Esophagus squamous epithelium (tissue), 5 donors: Measurements from ENCODE around the gene SLC9A6. TPM values are rescaled to one million over a fixed set of nuclear protein-coding genes. Genes with fewer than 3 reads are reported as not detected.
"Not testable (repeated sequence)": the region's sequence is repeated elsewhere in the genome, so short reads cannot be mapped to it uniquely, and the experiment has no call there.

Source experiments
- DNase-seq: peaks from one replicate; lab custom pipeline; 2025; lab: John Stamatoyannopoulos, UW
- H3K27ac ChIP-seq, 4 donors: fragments of 200-600 bp; sonication (generic); one replicate each; pipeline ENCODE4 v1.5.1; 2016 to 2019; ENCODE audit warnings: mild to moderate bottlenecking in 1 of 4
- H3K27me3 ChIP-seq, 4 donors: fragments of 200-600 bp; sonication (generic); 1 replicate in 3 of 4; 2 replicates in 1 of 4; pipeline versions ENCODE4 v1.5.1 to v1.6.0; 2017 to 2021; ENCODE audit warnings: antibody characterized with exemption in 1 of 4
- H3K36me3 ChIP-seq, 3 donors: fragments of 200-600 bp; sonication (generic); one replicate each; pipeline ENCODE4 v1.5.1; 2016 to 2019
- H3K4me1 ChIP-seq, 3 donors: fragments of 200-600 bp; sonication (generic); one replicate each; pipeline ENCODE4 v1.5.1; 2017 to 2019
- H3K4me3 ChIP-seq, 4 donors: fragments of 200-600 bp; sonication (generic); 1 replicate in 3 of 4; 2 replicates in 1 of 4; pipeline ENCODE4 v1.5.1; 2016 to 2019; ENCODE audit warnings: mild to moderate bottlenecking in 2 of 4, moderate library complexity in 1 of 4
- H3K9me3 ChIP-seq, 3 donors: fragments of 200-600 bp; sonication (generic); one replicate each; pipeline ENCODE4 v1.5.1; 2016 to 2019
- CTCF ChIP-seq, 6 experiments: fragments of 450-650 bp in 4 of 6; fragments of 200-600 bp in 2 of 6; sonication (generic) in 2 of 6; IDR thresholded peaks; one replicate each; pipeline ENCODE4 v1.5.1; 2016 to 2019; ENCODE audit warnings: antibody characterized with exemption in 6 of 6, mild to moderate bottlenecking in 4 of 6, moderate library complexity in 4 of 6
- POLR2A ChIP-seq, 4 donors: fragments of 450-650 bp; IDR thresholded peaks; one replicate each; pipeline ENCODE4 v1.6.1; 2017; ENCODE audit warnings: antibody characterized with exemption in 4 of 4, mild to moderate bottlenecking in 4 of 4, moderate library complexity in 3 of 4
- WGBS, 2 donors: methylation state at CpG; one replicate each; pipeline ENCODE4 v1.1.5; 2018; 5-methylcytosine and 5-hydroxymethylcytosine counted together
- intact Hi-C: fragments of 100-400 bp; cut with DNase I; formaldehyde crosslinking; loops from one replicate; pipeline ENCODE4 v1.15.0; 2022
- total RNA-seq, 4 donors: library from RNA; depleted of rRNA; stranded (reverse); fragments of >200 nt; gene quantifications; one replicate each; pipeline ENCODE4 v1.1.0, GENCODE V29; 2016
- donor health status: DM: yes; HTN: yes; CAD: no.

The SLC9A6 gene
- total RNA-seq, 4 donors from 2014 or later: 12.8 to 22.0 (median 13.1) TPM

GRCh38 chrX:136076942-136077341, 91.7 kb downstream of the SLC9A6 start:
- Histone ChIP-seq H3K27ac (no peak overlapping the region), H3K27me3 (no peaks in the 10 kb centered on the region), H3K4me1 (no peaks in the 10 kb centered on the region), H3K36me3 (no peaks in the 10 kb centered on the region), H3K9me3 (no peaks in the 10 kb centered on the region), H3K4me3 (no peak overlapping the region)
- TF ChIP-seq POLR2A (IDR thresholded peaks at IDR 0.05): no peak
- TF ChIP-seq CTCF (IDR thresholded peaks at IDR 0.05): no peak
- intact Hi-C loops: no loop called here
- WGBS, 2 donors: 52 to 59% methylated on average over 5 of the region's 5 CpGs
- no peak for DNase-seq

- Histone ChIP-seq H3K27ac (no peak overlapping the region), H3K27me3 (no peaks in the 10 kb centered on the region), H3K36me3 (no peaks in the 10 kb centered on the region), H3K4me3 (no peak overlapping the region), H3K4me1 (no peaks in the 10 kb centered on the region), H3K9me3 (no peaks in the 10 kb centered on the region)
- no peak for DNase-seq
- intact Hi-C loops: no loop called here
- no peak for TF ChIP-seq CTCF (IDR thresholded peaks at IDR 0.05)
- no peak for TF ChIP-seq POLR2A (IDR thresholded peaks at IDR 0.05)
Observed at GRCh38 chrX:136080766-136081165, 95.5 kb downstream of the SLC9A6 start.

GRCh38 chrX:136086521-136086920, 101.3 kb downstream of the SLC9A6 start:
- Histone ChIP-seq H3K27ac (no peak overlapping the region), H3K4me1 (no peaks in the 10 kb centered on the region), H3K36me3 (no peaks in the 10 kb centered on the region), H3K27me3 (no peaks in the 10 kb centered on the region), H3K4me3 (no peak overlapping the region), H3K9me3 (no peaks in the 10 kb centered on the region)
- no peak for DNase-seq
- TF ChIP-seq POLR2A (IDR thresholded peaks at IDR 0.05) (no peak), CTCF (IDR thresholded peaks at IDR 0.05) (no peak)
- intact Hi-C loops: no loop called here
- 96 to 97% methylated on average over 2 of the region's 2 CpGs for WGBS, 2 donors

- H3K9me3 ChIP-seq, intact Hi-C loops, H3K4me1 ChIP-seq, H3K27ac ChIP-seq, H3K27me3 ChIP-seq, DNase-seq, H3K36me3 ChIP-seq, H3K4me3 ChIP-seq: not testable (repeated sequence)
- WGBS, 2 donors: 93% methylated on average over 6 of the region's 6 CpGs; no CpG with 5 or more reads in 1 of the 2 donors
Observed at GRCh38 chrX:136091898-136092297, 106.7 kb downstream of the SLC9A6 start.

GRCh38 chrX:136094962-136095361, 109.7 kb downstream of the SLC9A6 start:
- Histone ChIP-seq H3K27me3 (no peaks in the 10 kb centered on the region), H3K9me3 (no peaks in the 10 kb centered on the region), H3K27ac (no peak overlapping the region), H3K36me3 (no peaks in the 10 kb centered on the region), H3K4me3 (no peak overlapping the region), H3K4me1 (no peaks in the 10 kb centered on the region)
- 65 to 75% methylated on average over 3 of the region's 3 CpGs for WGBS, 2 donors
- intact Hi-C loops: no loop called here
- no peak for DNase-seq
- TF ChIP-seq CTCF (IDR thresholded peaks at IDR 0.05): no peak
- no peak for TF ChIP-seq POLR2A (IDR thresholded peaks at IDR 0.05)

Other genes with a start within 250 kb of the SLC9A6 start
- gene CT45A3, start 217.2 kb upstream of the SLC9A6 start, total RNA-seq: not detected
- gene CT45A5, start 199.9 kb upstream of the SLC9A6 start, total RNA-seq: not detected
- not detected for gene CT45A6, start 182.6 kb upstream of the SLC9A6 start, total RNA-seq
- not detected for gene CT45A2, start 165.4 kb upstream of the SLC9A6 start, total RNA-seq
- gene CT45A7, start 148.2 kb upstream of the SLC9A6 start, total RNA-seq: not detected
- gene CT45A8, start 130.9 kb upstream of the SLC9A6 start, total RNA-seq: not detected
- not detected for gene CT45A9, start 113.6 kb upstream of the SLC9A6 start, total RNA-seq
- not detected for gene CT45A10, start 92.0 kb upstream of the SLC9A6 start, total RNA-seq
- gene SAGE1, start 91.7 kb upstream of the SLC9A6 start, total RNA-seq: not detected
- gene MMGT1, start 11.4 kb upstream of the SLC9A6 start, total RNA-seq: 10 to 100 TPM; 10.6 to 24.0 (median 18.2) TPM
- gene FHL1, start 162.1 kb downstream of the SLC9A6 start, total RNA-seq: 100 to 1,000 TPM in 2 of 4 donors, 10 to 100 TPM in 2; 17.1 to 509 (median 70.4) TPM